Caco-2 (cell line): ENCODE results near the gene PLB1. TPM values are rescaled to one million over a fixed set of nuclear protein-coding genes. Genes with fewer than 3 reads are reported as not detected.

Source experiments
- BruUV-seq: library from RNA; stranded (reverse); fragments of 400-500 nt; replicated peaks from 2 replicates; lab custom pipeline; 2021; lab: Mats Ljungman, UMichigan
- CTCF ChIA-PET: fragments of 300-600 bp; sonication (Branson Sonifier 250); formaldehyde crosslinking; loops from one replicate; lab custom pipeline; 2022; ENCODE audit warnings: antibody characterized with exemption; lab: Charles Lee
- POLR2A ChIA-PET: fragments of 300-600 bp; sonication (Branson Sonifier 250); formaldehyde crosslinking; loops from one replicate; lab custom pipeline; 2022; ENCODE audit warnings: antibody characterized with exemption; lab: Charles Lee
- DNase-seq, 2 experiments: peaks; one replicate each; pipeline versions ENCODE4 v3.0.0 to v3.0.0-alpha.2; 2020 to 2022
- H3K27me3 ChIP-seq: replicated peaks from 2 replicates; pipeline ENCODE4 v1.6.0; 2011; ENCODE audit warnings: low read length; ENCODE audit not compliant: control insufficient read depth, insufficient read depth
- H3K36me3 ChIP-seq: 2 replicates; pipeline ENCODE4 v1.5.1; 2011; ENCODE audit warnings: low read length; ENCODE audit not compliant: control insufficient read depth, insufficient read depth
- H3K4me1 ChIP-seq: fragments of 250-450 bp; sonication (Bioruptor Pico); 2 replicates; pipeline ENCODE4 v1.5.1; 2020; ENCODE audit warnings: mild to moderate bottlenecking
- H3K4me3 ChIP-seq: 2 replicates; pipeline ENCODE4 v1.5.1; 2011; ENCODE audit warnings: low read depth, mild to moderate bottlenecking, control low read depth, low read length
- H3K9me3 ChIP-seq: fragments of 250-450 bp; sonication (Bioruptor Pico); 2 replicates; pipeline ENCODE4 v1.5.1; 2020; ENCODE audit warnings: mild to moderate bottlenecking, moderate library complexity
- H3K27ac Mint-ChIP-seq: one replicate; pipeline ENCODE4 v1.8.0; 2022; ENCODE audit warnings: mixed read lengths; ENCODE audit not compliant: unreplicated experiment
- H3K27me3 Mint-ChIP-seq: one replicate; pipeline ENCODE4 v1.8.0; 2022; ENCODE audit warnings: mixed read lengths; ENCODE audit not compliant: insufficient read depth, unreplicated experiment
- H3K36me3 Mint-ChIP-seq: one replicate; pipeline ENCODE4 v1.8.0; 2022; ENCODE audit warnings: mild to moderate bottlenecking, mixed read lengths; ENCODE audit not compliant: insufficient read depth, unreplicated experiment
- H3K4me1 Mint-ChIP-seq: one replicate; pipeline ENCODE4 v1.8.0; 2022; ENCODE audit warnings: low read depth, mixed read lengths; ENCODE audit not compliant: unreplicated experiment
- H3K4me3 Mint-ChIP-seq: one replicate; pipeline ENCODE4 v1.8.0; 2022; ENCODE audit warnings: mild to moderate bottlenecking, moderate library complexity, mixed read lengths; ENCODE audit not compliant: unreplicated experiment
- H3K9me3 Mint-ChIP-seq: one replicate; pipeline ENCODE4 v1.8.0; 2022; ENCODE audit warnings: mixed read lengths; ENCODE audit not compliant: unreplicated experiment
- intact Hi-C: fragments of 100-400 bp; cut with micrococcal nuclease; formaldehyde crosslinking; loops from one replicate; pipeline ENCODE4 v1.10.0; 2022; ENCODE audit not compliant: unreplicated experiment
- total RNA-seq: library from RNA; stranded (reverse); gene quantifications from 2 replicates; pipeline ENCODE4 v1.2.3, GENCODE V29; 2022
- TF ChIP-seq, protein P1 (sequence below), 2 experiments: fragments of 200-600 bp in 1 of 2; IDR thresholded peaks; 1 replicate in 1 of 2; 2 replicates in 1 of 2; pipeline versions ENCODE4 v1.5.1 to v1.8.0; 2011 to 2022; ENCODE audit warnings: antibody characterized with exemption in 1 of 2, control low read depth in 1 of 2, inconsistent platforms in 1 of 2, low read depth in 1 of 2, low read length in 1 of 2, mild to moderate bottlenecking in 1 of 2, moderate library complexity in 1 of 2; ENCODE audit not compliant: insufficient read depth in 1 of 2, severe bottlenecking in 1 of 2, unreplicated experiment in 1 of 2

PLB1 gene
- total RNA-seq, 1 experiment from 2014 or later: 2.8 TPM

DNA sequence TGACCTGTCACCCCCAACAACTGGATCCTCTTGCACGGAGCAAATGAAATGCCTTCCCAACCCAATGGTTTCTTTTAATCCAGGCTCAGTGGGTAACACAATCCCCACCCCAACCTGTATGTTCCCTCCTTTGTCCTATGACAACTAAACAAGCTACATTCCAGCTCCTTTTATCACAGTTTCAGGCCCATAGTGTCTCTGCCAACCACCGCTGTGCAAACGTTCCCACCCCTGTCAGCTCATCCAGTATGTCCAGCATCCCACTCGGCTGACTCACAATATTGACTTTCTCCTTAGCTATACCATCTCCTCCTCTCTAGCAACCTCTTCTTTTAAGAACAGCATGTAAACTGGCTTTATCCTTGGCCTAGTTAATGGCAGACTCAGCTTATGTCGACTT lies 137.9 kb downstream of the PLB1 start:
- Mint-ChIP-seq H3K4me1 (peaks cover 24% of the 10 kb centered on the region), H3K36me3 (no peaks in the 10 kb centered on the region), H3K27ac (peak overlapping the region; percentile 68), H3K4me3 (peak overlapping the region; percentile 8), H3K27me3 (no peaks in the 10 kb centered on the region), H3K9me3 (no peaks in the 10 kb centered on the region)
- CTCF ChIA-PET: interaction anchor here (0.6 to 1.9 kb wide), 2 partner anchors 37 to 40 kb away, joined by 3 to 10 read pairs; no protein-coding TSS in a partner anchor
- H3K36me3 ChIP-seq: no peaks in the 10 kb centered on the region
- peak; percentile 69 to 79 for DNase-seq
- peaks cover 34% of the 10 kb centered on the region for H3K4me1 ChIP-seq
- H3K27me3 ChIP-seq: no peaks in the 10 kb centered on the region
- TF ChIP-seq, protein P1, sequence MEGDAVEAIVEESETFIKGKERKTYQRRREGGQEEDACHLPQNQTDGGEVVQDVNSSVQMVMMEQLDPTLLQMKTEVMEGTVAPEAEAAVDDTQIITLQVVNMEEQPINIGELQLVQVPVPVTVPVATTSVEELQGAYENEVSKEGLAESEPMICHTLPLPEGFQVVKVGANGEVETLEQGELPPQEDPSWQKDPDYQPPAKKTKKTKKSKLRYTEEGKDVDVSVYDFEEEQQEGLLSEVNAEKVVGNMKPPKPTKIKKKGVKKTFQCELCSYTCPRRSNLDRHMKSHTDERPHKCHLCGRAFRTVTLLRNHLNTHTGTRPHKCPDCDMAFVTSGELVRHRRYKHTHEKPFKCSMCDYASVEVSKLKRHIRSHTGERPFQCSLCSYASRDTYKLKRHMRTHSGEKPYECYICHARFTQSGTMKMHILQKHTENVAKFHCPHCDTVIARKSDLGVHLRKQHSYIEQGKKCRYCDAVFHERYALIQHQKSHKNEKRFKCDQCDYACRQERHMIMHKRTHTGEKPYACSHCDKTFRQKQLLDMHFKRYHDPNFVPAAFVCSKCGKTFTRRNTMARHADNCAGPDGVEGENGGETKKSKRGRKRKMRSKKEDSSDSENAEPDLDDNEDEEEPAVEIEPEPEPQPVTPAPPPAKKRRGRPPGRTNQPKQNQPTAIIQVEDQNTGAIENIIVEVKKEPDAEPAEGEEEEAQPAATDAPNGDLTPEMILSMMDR (IDR thresholded peaks at IDR 0.05; ENCODE audit: insufficient read depth in 1 of 2, low read depth in 1 of 2, low read length in 1 of 2, severe bottlenecking in 1 of 2, unreplicated experiment in 1 of 2): no peak
- POLR2A ChIA-PET: interaction anchor here (1.0 to 1.1 kb wide), 2 partner anchors 49 to 118 kb away, joined by 3 to 4 read pairs; partner anchors contain the start of gene PPP1CB
- intact Hi-C loops: loop anchor here (1.0 to 5.0 kb wide), 3 partner anchors 26 to 44 kb away; no protein-coding TSS in a partner anchor
- BruUV-seq: no TSS peak
- no peaks in the 10 kb centered on the region for H3K9me3 ChIP-seq
- H3K4me3 ChIP-seq: no peak overlapping the region

DNA sequence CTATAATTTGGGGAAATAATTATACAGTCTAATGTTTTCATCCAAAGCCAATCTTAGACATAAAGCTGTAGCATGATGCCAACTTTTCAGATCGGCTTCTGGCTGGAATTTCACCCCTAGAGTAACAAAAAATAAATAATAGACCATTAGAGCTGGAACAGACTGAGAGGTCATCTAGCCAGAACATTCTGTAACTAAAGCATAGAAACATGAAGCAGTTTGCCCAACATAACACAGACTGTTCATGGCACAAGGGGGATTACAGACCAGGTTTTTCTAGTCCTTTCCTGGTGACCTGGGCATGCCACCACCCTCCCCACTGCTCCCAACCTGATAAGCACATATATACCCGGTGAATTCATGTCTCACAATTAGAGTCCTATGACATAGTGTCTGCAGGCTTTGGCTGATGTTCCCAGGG lies 139.3 kb downstream of the PLB1 start:
- H3K27ac Mint-ChIP-seq: no peak overlapping the region
- CTCF ChIA-PET: interaction anchor here (1.9 kb wide), 1 partner anchor 41 kb away, joined by 10 read pairs; no protein-coding TSS in a partner anchor
- TF ChIP-seq, protein P1 (IDR thresholded peaks at IDR 0.05; ENCODE audit: insufficient read depth in 1 of 2, low read depth in 1 of 2, low read length in 1 of 2, severe bottlenecking in 1 of 2, unreplicated experiment in 1 of 2): no peak
- Histone ChIP-seq H3K4me3 (no peak overlapping the region), H3K36me3 (no peaks in the 10 kb centered on the region), H3K27me3 (no peaks in the 10 kb centered on the region), H3K4me1 (peaks cover 46% of the 10 kb centered on the region), H3K9me3 (no peaks in the 10 kb centered on the region)
- peaks cover 37% of the 10 kb centered on the region for H3K4me1 Mint-ChIP-seq
- no peaks in the 10 kb centered on the region for H3K9me3 Mint-ChIP-seq
- intact Hi-C loops: no loop called here
- H3K4me3 Mint-ChIP-seq: no peak overlapping the region
- BruUV-seq: no TSS peak
- POLR2A ChIA-PET: no interaction called here
- no peaks in the 10 kb centered on the region for H3K27me3 Mint-ChIP-seq
- no peaks in the 10 kb centered on the region for H3K36me3 Mint-ChIP-seq
- no peak for DNase-seq

GRCh38 chr2:28636491-28636890 lies 140.6 kb downstream of the PLB1 start:
- no peaks in the 10 kb centered on the region for H3K27me3 Mint-ChIP-seq
- Histone ChIP-seq H3K36me3 (no peaks in the 10 kb centered on the region), H3K27me3 (no peaks in the 10 kb centered on the region), H3K9me3 (no peaks in the 10 kb centered on the region), H3K4me1 (peaks cover 42% of the 10 kb centered on the region), H3K4me3 (no peak overlapping the region)
- ChIA-PET CTCF (no interaction called here), POLR2A (no interaction called here)
- no peak overlapping the region for H3K4me3 Mint-ChIP-seq
- no TSS peak for BruUV-seq
- no peaks in the 10 kb centered on the region for H3K9me3 Mint-ChIP-seq
- intact Hi-C loops: no loop called here
- H3K36me3 Mint-ChIP-seq: no peaks in the 10 kb centered on the region
- DNase-seq: no peak
- H3K27ac Mint-ChIP-seq: no peak overlapping the region
- TF ChIP-seq, protein P1 (IDR thresholded peaks at IDR 0.05; ENCODE audit: insufficient read depth in 1 of 2, low read depth in 1 of 2, low read length in 1 of 2, severe bottlenecking in 1 of 2, unreplicated experiment in 1 of 2): no peak
- H3K4me1 Mint-ChIP-seq: peaks cover 30% of the 10 kb centered on the region
